GF-D8 (cell line): ENCODE measurements around the gene FITM2.

Experiments used
- DNase-seq: peaks from one replicate; lab custom pipeline; 2025; lab: John Stamatoyannopoulos, UW

Gene FITM2

DNA sequence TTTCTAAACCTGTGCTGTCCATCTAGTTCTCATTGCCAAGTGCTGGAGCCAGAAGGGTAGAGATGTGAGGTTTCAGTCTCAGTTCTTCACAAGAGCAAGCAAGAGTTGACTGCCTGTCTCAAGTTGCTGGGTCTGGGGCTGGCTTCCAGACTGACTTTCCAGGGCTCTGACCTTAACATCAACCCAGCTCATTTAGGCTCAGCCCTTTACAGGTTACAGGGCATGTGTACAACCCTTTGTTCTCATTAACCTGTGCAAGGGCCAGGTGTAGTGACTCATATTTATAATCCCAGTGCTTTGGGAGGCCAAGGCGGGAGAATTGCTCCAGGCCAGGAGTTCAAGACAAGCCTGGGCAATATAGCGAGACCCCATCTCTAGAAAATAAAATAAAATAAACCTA lies 30.6 kb downstream of the FITM2 start:
- no peak for DNase-seq

DNA sequence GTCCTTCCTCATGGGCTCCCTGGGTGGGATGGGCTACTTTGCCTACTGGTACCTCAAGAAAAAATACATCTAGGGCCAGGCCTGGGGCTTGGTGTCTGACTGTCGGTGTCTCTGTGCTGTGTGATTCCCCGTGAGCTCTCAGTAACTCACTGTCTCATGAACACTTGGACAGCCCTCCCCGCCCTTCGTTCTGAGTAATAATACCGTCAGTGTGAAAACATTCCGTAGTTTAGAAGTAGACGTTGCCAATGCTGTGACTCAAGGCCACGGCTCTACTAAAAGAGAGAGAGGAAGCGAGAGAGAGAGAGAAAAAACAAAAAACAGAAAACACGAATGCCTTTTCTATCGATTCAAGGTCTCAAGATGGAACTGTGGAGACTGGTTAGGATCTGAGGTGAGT lies 31.8 kb downstream of the FITM2 start:
- no peak for DNase-seq

DNA sequence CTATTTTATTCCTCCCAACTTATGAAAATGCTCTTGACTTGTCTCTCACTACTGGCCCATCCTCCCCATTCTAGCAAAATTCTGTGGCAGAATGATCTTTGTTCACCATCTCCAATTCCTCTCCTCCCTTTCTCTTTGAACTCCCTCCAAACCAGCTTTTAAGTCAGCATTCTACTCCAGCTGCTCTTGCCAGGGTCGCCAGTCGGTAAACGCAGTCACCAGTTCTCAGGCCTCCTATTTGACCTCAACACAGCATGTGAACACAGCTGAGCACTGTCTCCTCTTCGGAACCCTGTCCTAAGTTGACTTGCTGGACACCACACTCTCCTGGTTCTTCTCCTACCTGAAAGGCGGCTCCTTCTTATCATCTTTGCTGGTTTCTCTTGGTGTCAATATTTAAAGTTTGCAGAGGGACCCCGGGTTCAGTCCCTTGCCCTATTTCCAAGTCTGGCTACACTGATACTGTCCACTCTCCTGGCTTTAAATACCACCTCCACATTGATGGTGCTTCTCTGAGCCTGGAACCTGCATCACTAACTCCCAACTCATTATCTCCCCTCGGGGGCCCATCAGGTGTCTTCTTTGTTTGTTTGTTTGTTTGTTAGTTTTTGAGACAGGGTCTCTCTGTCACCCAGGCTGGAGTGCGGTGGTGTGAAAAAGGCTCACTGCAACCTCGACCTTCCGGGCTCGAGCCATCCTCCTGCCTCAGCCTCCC lies 36.5 kb downstream of the FITM2 start:
- DNase-seq = no peak

DNA sequence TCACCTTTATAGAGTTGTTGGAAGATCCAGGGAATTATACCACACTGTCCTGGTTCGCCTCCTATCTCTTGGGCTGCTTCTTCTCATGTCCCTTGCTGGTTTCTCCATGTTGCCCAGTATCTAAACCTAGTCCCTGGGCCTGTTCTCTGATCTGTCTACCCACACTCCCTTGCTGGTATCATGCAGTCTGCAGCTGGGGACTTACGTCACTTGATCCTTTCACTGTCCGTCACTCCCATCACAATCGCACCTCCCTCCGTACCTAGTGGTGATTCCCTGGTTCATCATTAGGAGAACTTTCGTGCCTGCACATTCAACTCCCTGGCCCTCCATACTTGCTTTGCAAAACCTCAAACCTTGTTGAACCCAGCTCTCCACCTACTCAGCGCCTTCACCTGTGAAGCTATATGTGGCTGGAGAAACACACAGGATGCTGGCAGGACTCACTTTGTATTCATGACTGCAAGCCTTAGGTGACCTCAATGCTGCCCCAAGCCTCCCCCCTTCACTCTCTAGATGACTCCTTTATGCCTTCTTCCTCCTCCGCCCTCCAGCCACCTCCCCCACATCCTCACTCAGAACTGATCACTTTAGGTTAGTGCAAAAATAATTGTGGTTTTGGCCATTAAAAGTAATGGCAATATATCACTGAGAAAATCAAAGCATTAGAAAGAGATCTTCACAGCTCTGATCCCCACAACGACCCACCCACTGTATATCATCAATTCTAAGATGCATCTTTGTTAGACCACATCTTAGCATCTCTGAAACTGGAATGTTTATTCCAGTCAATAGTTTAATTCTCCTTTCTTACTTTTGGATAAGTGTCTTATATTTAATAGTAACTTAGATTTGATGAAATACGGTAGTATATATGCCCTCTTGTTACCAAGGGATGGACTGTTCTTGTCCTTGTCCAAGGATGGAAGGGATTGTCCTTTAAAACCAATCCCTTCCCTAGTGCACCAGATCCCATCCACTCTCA lies 37.5 kb downstream of the FITM2 start:
- no peak for DNase-seq

DNA sequence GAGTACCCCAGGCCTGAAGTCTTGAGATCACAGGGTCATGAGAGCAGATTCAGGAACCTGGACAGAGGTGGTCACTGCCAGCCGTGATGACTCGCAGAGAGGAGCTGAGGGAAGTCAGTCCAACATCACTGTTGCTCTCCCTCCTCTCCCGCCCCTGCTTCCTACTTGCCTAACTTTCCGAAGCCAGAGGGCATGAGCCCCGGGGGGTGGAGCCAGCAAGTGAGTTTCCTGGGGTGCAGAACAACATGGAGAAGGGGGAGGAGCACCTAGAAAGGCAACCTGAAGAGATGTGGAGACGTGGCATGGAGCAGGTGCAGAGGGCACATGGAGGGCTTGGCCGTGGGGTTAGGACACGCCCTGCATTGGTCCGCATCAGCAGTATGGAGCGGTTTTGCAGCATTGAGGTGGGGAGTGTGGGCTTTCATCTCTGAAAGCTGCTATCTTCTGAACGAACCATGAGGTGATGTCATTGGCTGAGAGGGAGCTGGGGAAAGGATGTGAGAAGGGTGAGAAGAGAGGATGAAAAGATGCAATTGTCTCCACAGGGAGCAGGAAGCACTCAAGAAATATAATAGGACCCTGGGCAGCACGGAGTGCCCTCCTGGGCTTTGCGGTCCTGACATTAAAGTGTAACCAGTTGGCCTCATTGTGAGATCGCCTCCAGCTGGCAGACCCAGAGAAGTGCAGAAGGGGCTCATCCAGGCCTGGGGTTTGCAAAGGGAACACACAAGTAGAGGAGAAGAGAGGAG lies 38.9 kb downstream of the FITM2 start:
- DNase-seq = no peak

DNA sequence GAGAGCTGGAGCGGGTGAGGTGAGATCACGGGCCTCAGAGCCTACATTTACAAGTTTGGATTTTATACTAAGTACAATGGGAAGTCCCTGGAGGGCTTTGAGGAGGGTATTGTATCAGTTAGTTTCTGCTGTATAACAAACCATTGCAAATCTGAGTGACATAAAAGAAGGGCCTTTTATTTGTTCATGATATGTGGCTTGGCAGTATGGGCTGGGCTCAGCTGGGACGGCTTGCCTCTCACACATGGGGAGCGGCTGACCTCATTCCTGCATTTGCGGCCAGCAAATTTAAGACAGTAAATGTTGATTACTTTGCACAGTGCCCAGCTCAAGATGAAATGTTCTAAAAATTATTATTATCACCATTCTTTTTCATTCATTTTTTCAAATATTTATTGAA lies 42.2 kb downstream of the FITM2 start:
- no peak for DNase-seq

DNA sequence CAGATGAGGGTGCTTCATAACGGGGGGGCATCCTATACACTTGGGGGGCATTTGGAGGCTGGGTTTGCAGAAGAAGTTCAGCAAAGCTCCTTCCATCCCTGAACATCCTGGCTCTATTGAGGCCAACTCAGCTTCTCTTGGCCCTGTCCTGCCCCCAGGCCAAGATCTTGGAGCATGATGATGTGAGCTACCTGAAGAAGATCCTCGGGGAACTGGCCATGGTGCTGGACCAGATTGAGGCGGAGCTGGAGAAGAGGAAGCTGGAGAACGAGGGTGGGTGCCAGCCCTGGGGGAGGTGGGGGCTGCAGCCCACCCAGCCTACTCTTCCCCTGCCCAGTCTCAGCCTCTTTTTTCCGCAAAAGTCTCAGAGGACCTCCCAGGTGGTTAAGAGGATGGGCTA lies 46.7 kb downstream of the FITM2 start:
- DNase-seq = no peak

DNA sequence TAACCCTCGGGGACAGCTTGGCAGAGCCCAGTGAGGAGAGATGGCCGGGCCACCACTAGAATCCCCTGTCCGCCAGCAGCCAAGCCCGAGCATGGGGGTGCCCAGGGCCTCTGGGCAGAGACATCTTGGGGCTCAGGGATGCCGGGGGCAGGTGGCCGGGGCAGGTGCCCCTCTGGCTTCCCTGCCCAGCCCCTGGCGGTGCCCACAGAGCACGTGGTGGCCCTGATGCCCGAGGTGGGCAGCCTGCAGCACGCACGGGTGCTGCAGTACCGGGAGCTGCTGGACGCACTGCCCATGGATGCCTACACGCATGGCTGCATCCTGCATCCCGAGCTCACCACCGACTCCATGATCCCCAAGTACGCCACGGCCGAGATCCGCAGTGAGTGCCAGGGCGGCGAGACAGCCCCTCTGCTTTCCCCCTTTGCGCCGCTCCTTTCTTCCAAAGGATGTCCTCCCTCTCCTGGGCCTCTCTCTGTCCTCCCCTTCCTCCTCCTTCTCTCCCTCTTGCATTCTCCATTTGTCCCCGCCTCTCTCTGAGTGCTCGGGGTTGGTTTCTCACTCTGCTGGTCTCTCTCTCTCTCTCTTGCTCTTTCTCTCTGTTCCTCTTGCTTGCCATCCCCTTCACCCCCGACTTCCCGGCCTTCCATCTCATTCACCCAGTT lies 52.6 kb downstream of the FITM2 start:
- no peak for DNase-seq

DNA sequence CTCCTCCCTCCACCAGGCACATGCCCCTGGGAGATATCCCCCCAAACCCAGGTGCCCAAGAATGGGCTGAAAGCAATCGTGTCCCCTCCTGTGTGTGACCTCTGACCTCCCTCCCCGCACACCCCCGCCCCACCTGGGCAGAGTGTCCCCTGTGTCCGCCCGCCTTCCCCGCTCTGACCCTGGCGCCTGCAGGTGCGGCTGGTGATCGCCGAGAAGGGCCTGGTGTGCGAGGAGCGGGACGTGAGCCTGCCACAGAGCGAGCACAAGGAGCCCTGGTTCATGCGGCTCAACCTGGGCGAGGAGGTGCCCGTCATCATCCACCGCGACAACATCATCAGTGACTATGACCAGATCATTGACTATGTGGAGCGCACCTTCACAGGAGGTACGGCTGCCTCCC lies 54.0 kb downstream of the FITM2 start:
- DNase-seq = no peak

DNA sequence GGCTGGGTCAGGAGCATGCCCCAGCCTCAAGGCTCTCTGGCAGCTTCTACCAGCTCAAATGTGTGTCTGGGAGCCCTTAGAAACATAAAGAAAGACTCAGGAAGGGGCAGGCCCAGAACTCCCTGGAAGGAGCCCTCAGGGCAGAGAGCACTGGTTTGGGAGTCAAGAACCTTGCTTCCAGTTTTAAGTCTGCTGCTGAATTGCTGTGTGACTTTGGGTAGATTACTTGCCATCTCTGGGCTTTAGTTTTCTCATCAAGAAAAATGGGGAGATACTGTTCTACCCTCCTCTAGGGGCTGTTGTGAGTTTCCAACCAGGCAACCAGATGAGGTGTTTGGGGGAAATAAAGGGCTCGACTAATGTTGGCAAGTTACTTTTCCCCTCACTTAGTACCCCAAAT lies 55.1 kb downstream of the FITM2 start:
- no peak for DNase-seq

DNA sequence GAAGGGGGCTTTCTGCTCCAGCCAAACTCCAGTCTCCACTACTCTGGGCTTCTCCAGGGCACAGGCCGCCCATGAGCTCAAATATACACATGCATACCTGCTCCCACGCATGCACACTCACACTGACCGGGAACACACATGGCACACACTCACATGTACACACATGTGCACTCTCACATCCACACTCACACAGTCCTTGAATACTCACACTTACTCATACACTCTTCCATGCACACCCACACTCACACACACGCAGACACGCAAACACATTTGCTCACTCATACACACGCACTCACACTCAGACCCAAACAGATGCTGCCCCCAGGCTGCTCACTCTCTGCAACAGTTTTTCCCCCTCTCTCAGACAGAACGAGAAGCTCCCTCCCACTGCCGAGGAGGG lies 56.9 kb downstream of the FITM2 start:
- no peak for DNase-seq

DNA sequence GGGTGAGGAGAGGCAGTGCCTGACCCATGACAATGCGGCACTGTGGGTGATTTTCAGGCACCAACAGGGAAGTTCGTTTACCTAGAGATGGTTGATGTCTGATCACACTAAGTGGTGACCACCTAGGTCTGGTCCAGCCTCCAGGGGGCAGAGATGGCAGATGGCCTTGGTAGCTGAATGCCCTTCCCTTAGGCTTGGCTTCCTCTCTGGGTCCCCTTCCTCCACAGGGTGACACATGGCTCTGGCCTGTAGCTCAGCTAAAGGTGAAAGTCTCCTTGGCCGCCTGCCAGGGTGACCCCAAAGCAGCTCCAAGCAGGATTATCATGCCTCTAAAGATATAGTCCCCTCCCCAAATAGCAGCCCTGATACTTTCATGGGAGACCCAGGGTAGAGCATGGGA lies 57.5 kb downstream of the FITM2 start:
- DNase-seq = no peak
